BJ (cell line): Measurements from ENCODE around the gene RUVBL1. TPM values are rescaled to one million over a fixed set of nuclear protein-coding genes. Genes with fewer than 3 reads are reported as not detected.

Experiments
- CTCF ChIA-PET: fragments of 350-600 bp; formaldehyde crosslinking; extraction: SDS; loops from one replicate; lab custom pipeline; 2021; ENCODE audit warnings: antibody characterized with exemption, inconsistent platforms; lab: Yijun Ruan, JAX
- POLR2A ChIA-PET: fragments of 300-600 bp; sonication (Branson Sonifier 250); formaldehyde crosslinking; extraction: SDS; loops from one replicate; lab custom pipeline; 2021; ENCODE audit warnings: antibody characterized with exemption; lab: Charles Lee
- DNase-seq: peaks from one replicate; pipeline ENCODE4 v3.0.0-alpha.2; 2011; ENCODE audit warnings: low read depth
- H3K27me3 ChIP-seq: 2 replicates; pipeline ENCODE4 v1.6.0; 2011; ENCODE audit warnings: low read length; ENCODE audit not compliant: control insufficient read depth, insufficient read depth
- H3K36me3 ChIP-seq: 2 replicates; pipeline ENCODE4 v1.5.1; 2011; ENCODE audit warnings: low read length; ENCODE audit not compliant: control insufficient read depth, insufficient read depth
- H3K4me3 ChIP-seq: 2 replicates; pipeline ENCODE4 v1.5.1; 2011; ENCODE audit warnings: low read depth, mild to moderate bottlenecking, control low read depth, low read length
- CTCF ChIP-seq: IDR thresholded peaks from 2 replicates; pipeline ENCODE4 v1.5.1; 2011; ENCODE audit warnings: low read depth, mild to moderate bottlenecking, control low read depth, inconsistent platforms, low read length, moderate library complexity; ENCODE audit not compliant: insufficient read depth
- polyA plus RNA-seq: library from polyadenylated mRNA; depleted of rRNA; stranded (reverse); fragments of >200 nt; gene quantifications from 2 replicates; pipeline ENCODE4 v1.2.3, GENCODE V29; 2011

Gene RUVBL1
- polyA plus RNA-seq, 1 experiment, result 67.6 TPM

- ChIA-PET POLR2A (interaction anchor here (0.6 kb wide), 1 partner anchor 239 kb away, joined by 3 read pairs; no protein-coding TSS in a partner anchor), CTCF (interaction anchor here (1.0 kb wide), 2 partner anchors 233 to 481 kb away, joined by 3 read pairs; no protein-coding TSS in a partner anchor)
- Histone ChIP-seq H3K4me3 (no peak overlapping the region), H3K27me3 (no peaks in the 10 kb centered on the region), H3K36me3 (peaks cover 19% of the 10 kb centered on the region)
- no peak for DNase-seq
- no peak for TF ChIP-seq CTCF
These were observed 67.4 kb downstream of the RUVBL1 start for GRCh38 chr3:128056258-128056657.

- Histone ChIP-seq H3K4me3 (peak overlapping the region; percentile 99), H3K27me3 (no peaks in the 10 kb centered on the region), H3K36me3 (peaks cover 15% of the 10 kb centered on the region)
- ChIA-PET POLR2A (no interaction called here), CTCF (no interaction called here)
- DNase-seq, result no peak
- no peak for TF ChIP-seq CTCF
These were observed 69.2 kb downstream of the RUVBL1 start for GRCh38 chr3:128054367-128054766.

- TF ChIP-seq CTCF, result no peak
- H3K4me3 ChIP-seq, result peak overlapping the region; percentile 99
- H3K36me3 ChIP-seq, result peaks cover 13% of the 10 kb centered on the region
- H3K27me3 ChIP-seq, result no peaks in the 10 kb centered on the region
- ChIA-PET CTCF (no interaction called here), POLR2A (no interaction called here)
- DNase-seq, result no peak
These were observed 70.0 kb downstream of the RUVBL1 start for GRCh38 chr3:128053614-128054013.

- POLR2A ChIA-PET, result interaction anchor here (0.5 kb wide), 1 partner anchor 23 kb away, joined by 4 read pairs; no protein-coding TSS in a partner anchor
- CTCF ChIA-PET, result no interaction called here
- TF ChIP-seq CTCF, result no peak
- Histone ChIP-seq H3K4me3 (peak overlapping the region; percentile 99), H3K36me3 (peaks cover 11% of the 10 kb centered on the region), H3K27me3 (no peaks in the 10 kb centered on the region)
- no peak for DNase-seq
These were observed 70.8 kb downstream of the RUVBL1 start for GRCh38 chr3:128052595-128053351.

- CTCF ChIA-PET, result no interaction called here
- POLR2A ChIA-PET, result interaction anchor here (0.5 kb wide), 1 partner anchor 24 kb away, joined by 4 read pairs; no protein-coding TSS in a partner anchor
- peak; percentile 69 for DNase-seq
- Histone ChIP-seq H3K4me3 (peak within 1 kb of the TSS; percentile 99), H3K27me3 (no peaks in the 10 kb centered on the region; the same call in 1 of the 2 replicates), H3K36me3 (peaks cover 7% of the 10 kb centered on the region)
- no peak for TF ChIP-seq CTCF
These were observed 71.6 kb downstream of the RUVBL1 start, which contains the start of gene SEC61A1 for GRCh38 chr3:128051837-128052594. TSS of gene SEC61A1 (plus strand) at chr3:128052437. CDS start at chr3:128052553, 116 bp downstream.
